Calu3 (cell line): ENCODE results near the gene LAMC3. TPM values are rescaled to one million over a fixed set of nuclear protein-coding genes. Genes with fewer than 3 reads are reported as not detected.

Experiments
- BruUV-seq: library from RNA; stranded (reverse); fragments of 400-500 nt; replicated peaks from 2 replicates; lab custom pipeline; 2021; lab: Mats Ljungman, UMichigan
- CTCF ChIA-PET: fragments of 300-600 bp; sonication (Branson Sonifier 250); formaldehyde crosslinking; loops from one replicate; lab custom pipeline; 2022; ENCODE audit warnings: antibody characterized with exemption; lab: Charles Lee
- DNase-seq: peaks from one replicate; pipeline ENCODE4 v3.0.0; 2022
- H3K27ac Mint-ChIP-seq: one replicate; pipeline ENCODE4 v1.8.0; 2022; ENCODE audit warnings: mixed read lengths; ENCODE audit not compliant: unreplicated experiment
- H3K27me3 Mint-ChIP-seq: one replicate; pipeline ENCODE4 v1.8.0; 2022; ENCODE audit warnings: mixed read lengths; ENCODE audit not compliant: unreplicated experiment
- H3K36me3 Mint-ChIP-seq: one replicate; pipeline ENCODE4 v1.8.0; 2022; ENCODE audit warnings: mild to moderate bottlenecking, moderate library complexity, mixed read lengths; ENCODE audit not compliant: insufficient read depth, unreplicated experiment
- H3K4me1 Mint-ChIP-seq: one replicate; pipeline ENCODE4 v1.8.0; 2022; ENCODE audit warnings: mild to moderate bottlenecking, low read depth, mixed read lengths; ENCODE audit not compliant: unreplicated experiment
- H3K4me3 Mint-ChIP-seq: one replicate; pipeline ENCODE4 v1.8.0; 2022; ENCODE audit warnings: mild to moderate bottlenecking, low read depth, moderate library complexity, mixed read lengths; ENCODE audit not compliant: unreplicated experiment
- H3K9me3 Mint-ChIP-seq: one replicate; pipeline ENCODE4 v1.8.0; 2022; ENCODE audit warnings: low read depth, mixed read lengths; ENCODE audit not compliant: unreplicated experiment
- CTCF ChIP-seq: fragments of 200-600 bp; IDR thresholded peaks from one replicate; pipeline ENCODE4 v1.8.0; 2022; ENCODE audit warnings: antibody characterized with exemption; ENCODE audit not compliant: unreplicated experiment
- intact Hi-C: fragments of 100-400 bp; cut with micrococcal nuclease; formaldehyde crosslinking; loops from one replicate; pipeline ENCODE4 v1.10.0; 2022; ENCODE audit not compliant: unreplicated experiment
- total RNA-seq: library from RNA; stranded (reverse); gene quantifications from 2 replicates; pipeline ENCODE4 v1.2.3, GENCODE V29; 2022

LAMC3 gene
- total RNA-seq, 1 experiment from 2014 or later = not detected

GRCh38 chr9:130972277-130972956, 36.6 kb upstream of the LAMC3 start:
- no peak for TF ChIP-seq CTCF
- no peaks in the 10 kb centered on the region for H3K36me3 Mint-ChIP-seq
- intact Hi-C loops = no loop called here
- no peak overlapping the region for H3K27ac Mint-ChIP-seq
- DNase-seq = no peak
- CTCF ChIA-PET = interaction anchor here (0.8 kb wide), 1 partner anchor 235 kb away, joined by 3 read pairs; no protein-coding TSS in a partner anchor
- peaks cover 51% of the 10 kb centered on the region for H3K27me3 Mint-ChIP-seq
- BruUV-seq = no TSS peak
- H3K9me3 Mint-ChIP-seq = no peaks in the 10 kb centered on the region
- H3K4me1 Mint-ChIP-seq = peaks cover 8% of the 10 kb centered on the region
- no peak overlapping the region for H3K4me3 Mint-ChIP-seq

- CTCF ChIA-PET = interaction anchor here (0.8 kb wide), 1 partner anchor 236 kb away, joined by 3 read pairs; no protein-coding TSS in a partner anchor
Observed at GRCh38 chr9:130972957-130973685, 35.9 kb upstream of the LAMC3 start.

GRCh38 chr9:130973686-130974281, 35.2 kb upstream of the LAMC3 start:
- Mint-ChIP-seq H3K4me1 (peaks cover 8% of the 10 kb centered on the region), H3K27me3 (peaks cover 51% of the 10 kb centered on the region), H3K9me3 (no peaks in the 10 kb centered on the region), H3K36me3 (no peaks in the 10 kb centered on the region), H3K27ac (no peak overlapping the region), H3K4me3 (no peak overlapping the region)
- BruUV-seq = no TSS peak
- intact Hi-C loops = no loop called here
- no peak for TF ChIP-seq CTCF
- CTCF ChIA-PET = no interaction called here
- no peak for DNase-seq

More at GRCh38 chr9:130972957-130973685, 35.9 kb upstream of the LAMC3 start:
- Mint-ChIP-seq H3K36me3 (no peaks in the 10 kb centered on the region), H3K4me1 (peaks cover 8% of the 10 kb centered on the region), H3K27me3 (peaks cover 51% of the 10 kb centered on the region), H3K9me3 (no peaks in the 10 kb centered on the region), H3K4me3 (no peak overlapping the region), H3K27ac (no peak overlapping the region)
- intact Hi-C loops = no loop called here
- DNase-seq = no peak
- no peak for TF ChIP-seq CTCF
- BruUV-seq = no TSS peak

GRCh38 chr9:130974697-130975096, 34.3 kb upstream of the LAMC3 start:
- no peaks in the 10 kb centered on the region for H3K36me3 Mint-ChIP-seq
- intact Hi-C loops = no loop called here
- H3K9me3 Mint-ChIP-seq = no peaks in the 10 kb centered on the region
- no peak overlapping the region for H3K4me3 Mint-ChIP-seq
- no TSS peak for BruUV-seq
- no peak for DNase-seq
- H3K4me1 Mint-ChIP-seq = peaks cover 8% of the 10 kb centered on the region
- no peak overlapping the region for H3K27ac Mint-ChIP-seq
- CTCF ChIA-PET = no interaction called here
- TF ChIP-seq CTCF = no peak
- H3K27me3 Mint-ChIP-seq = peaks cover 53% of the 10 kb centered on the region
